Activated CD8-positive, alpha-beta memory T cell treated with anti-CD3 and anti-CD28 coated beads, Interleukin-2, amount 50 U/mL, for 4 hours (primary cell): ENCODE results near the gene XPNPEP1.
A peak's percentile ranks its signal among the peaks of the same experiment; 100 is the strongest.

Experiments used
- DNase-seq: peaks from one replicate; pipeline ENCODE4 v3.0.0-alpha.2; 2020

XPNPEP1 gene

DNA sequence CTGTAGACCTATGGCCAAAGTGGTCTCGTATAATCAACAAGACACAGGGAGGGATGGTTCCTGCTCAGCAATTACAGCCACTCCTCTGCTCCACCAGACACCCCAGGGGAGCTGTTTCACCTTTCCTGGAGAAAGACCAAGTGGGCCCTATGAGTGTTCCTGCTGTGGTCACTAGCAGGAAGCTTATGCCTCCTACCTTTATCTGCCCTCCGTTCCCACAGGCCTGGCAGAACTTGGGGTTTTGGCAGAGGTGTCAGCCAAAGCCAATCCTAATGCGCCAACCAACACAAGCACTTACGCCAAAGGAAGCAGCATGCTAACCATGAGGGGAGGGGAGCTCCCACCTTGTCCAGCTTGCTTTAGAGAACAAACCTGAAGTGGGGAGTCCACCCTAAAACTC, 31.2 kb downstream of the XPNPEP1 start:
- no peak for DNase-seq

DNA sequence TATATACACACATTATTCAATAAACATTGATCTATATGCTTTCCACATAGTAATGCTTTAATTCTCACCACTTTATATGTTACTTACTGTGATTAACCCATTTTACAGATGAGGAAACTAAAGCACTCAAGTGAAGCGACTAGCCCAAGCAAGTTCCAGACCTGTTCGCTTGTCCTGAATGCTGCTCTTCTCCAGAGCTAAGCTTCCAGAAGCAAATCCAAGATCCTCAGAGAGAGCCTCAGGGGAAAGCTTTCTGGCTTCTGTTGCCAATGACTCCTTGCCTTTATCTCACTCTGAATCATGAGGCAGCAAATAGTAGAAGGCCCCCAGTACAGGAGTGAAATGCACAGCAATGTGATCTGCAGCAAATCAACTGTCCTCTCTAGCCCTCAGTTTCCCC, 32.2 kb downstream of the XPNPEP1 start:
- no peak for DNase-seq

DNA sequence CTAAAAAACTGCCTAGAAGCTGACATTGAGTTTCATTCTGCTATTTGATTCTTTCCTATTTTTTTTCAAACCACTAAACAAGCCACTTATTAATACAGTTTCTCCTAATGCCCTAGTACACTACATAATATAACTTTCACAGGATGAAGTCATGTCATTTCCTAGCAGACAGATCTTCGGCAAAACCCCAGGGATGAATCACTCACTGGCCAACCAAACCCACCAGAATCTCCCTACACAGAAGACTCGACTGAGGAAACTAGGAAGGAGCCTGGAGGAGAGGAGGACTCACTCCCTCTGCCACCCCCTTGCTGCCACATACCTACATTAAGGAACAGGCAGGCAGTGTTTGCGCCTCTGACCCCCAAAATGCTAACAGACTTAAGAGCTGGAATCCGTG, 33.4 kb downstream of the XPNPEP1 start:
- DNase-seq: no peak

DNA sequence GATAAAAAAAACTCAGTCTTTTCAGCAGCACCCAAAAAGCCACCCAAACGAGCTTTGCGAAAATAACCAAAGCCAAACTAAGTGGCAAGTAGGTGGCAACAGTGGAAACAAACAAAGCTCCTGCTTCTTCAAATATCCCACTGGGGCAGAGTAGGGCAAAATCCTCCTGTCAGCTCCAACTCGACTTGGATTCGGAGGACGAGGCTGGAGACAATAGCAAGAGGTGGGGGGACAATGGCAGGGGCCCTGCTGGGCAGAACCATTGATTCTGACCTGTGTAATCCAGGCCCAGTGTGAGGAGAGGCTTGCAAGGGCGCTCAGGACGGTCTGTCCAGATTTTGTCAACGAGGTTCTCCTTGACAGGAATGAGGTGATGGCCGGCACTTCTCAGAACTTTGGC, 35.5 kb downstream of the XPNPEP1 start:
- DNase-seq: no peak

DNA sequence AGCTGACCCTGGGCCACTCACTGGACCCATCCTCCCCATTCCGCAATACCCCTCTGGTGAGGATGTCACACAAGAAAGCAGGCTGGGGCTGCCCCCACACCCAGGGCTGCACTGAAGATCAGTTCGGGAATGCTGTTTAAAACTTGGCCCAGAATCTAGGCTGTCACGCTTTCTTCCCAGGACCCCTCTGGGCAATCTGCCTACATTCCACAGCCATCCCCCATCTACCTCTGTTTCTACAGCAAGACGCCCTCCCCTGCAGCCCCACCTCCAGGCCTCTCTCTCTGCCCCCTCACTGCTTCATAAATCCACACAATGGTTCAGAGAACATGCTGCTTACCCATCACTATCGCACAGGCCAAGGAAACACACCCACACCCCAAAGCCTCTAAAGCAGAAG, 36.1 kb downstream of the XPNPEP1 start:
- DNase-seq: no peak

DNA sequence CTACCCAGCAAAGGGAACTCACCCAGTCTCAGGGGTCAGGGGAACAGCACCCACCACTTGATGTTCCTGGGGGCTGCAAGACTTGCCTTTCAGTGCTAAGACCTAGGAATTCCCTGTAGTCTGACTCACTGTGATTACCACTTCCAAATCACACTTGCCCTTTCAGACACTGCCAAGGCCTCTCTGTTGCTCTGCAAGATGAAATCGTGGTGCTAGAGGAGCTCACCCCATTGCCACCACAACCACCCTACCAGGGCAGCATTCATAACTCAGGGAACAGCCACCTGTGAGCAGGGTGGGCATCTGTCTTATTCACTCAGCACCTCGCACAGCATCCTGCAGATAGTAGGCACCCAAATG, 36.5 kb downstream of the XPNPEP1 start:
- no peak for DNase-seq

DNA sequence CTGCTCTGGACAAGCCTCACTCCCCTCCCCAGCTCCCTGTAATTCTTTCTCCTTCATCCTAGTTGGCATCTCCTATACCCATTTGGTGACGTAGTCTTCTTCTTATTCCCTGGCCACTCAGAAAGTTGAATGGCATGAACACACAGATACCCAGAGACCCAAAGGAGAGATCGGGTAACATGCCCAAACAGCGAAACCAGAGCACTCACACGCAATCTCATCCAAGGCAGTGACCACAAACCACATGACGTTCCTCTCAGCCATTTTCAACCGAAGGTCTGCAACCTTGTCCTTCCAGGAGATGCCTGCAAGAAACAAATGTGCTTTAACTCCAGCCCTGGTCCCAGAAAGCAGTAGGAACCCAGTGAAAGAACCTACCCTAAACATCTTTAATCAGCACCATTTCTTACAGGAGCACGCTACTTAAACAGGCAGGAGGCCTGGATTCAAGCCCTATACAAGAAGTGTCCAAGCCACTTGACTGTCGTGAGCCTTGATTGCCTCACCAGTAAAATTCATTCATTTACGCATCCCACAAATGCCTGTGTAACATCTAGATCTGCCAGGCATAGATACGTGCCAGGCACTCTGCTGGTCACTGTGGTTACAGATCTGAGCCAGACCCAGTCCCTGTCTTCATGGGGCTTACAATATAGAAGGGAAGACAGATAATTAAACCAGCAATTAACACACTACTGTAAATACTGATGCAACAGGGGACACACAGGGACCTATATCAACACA, 37.1 kb downstream of the XPNPEP1 start:
- no peak for DNase-seq

DNA sequence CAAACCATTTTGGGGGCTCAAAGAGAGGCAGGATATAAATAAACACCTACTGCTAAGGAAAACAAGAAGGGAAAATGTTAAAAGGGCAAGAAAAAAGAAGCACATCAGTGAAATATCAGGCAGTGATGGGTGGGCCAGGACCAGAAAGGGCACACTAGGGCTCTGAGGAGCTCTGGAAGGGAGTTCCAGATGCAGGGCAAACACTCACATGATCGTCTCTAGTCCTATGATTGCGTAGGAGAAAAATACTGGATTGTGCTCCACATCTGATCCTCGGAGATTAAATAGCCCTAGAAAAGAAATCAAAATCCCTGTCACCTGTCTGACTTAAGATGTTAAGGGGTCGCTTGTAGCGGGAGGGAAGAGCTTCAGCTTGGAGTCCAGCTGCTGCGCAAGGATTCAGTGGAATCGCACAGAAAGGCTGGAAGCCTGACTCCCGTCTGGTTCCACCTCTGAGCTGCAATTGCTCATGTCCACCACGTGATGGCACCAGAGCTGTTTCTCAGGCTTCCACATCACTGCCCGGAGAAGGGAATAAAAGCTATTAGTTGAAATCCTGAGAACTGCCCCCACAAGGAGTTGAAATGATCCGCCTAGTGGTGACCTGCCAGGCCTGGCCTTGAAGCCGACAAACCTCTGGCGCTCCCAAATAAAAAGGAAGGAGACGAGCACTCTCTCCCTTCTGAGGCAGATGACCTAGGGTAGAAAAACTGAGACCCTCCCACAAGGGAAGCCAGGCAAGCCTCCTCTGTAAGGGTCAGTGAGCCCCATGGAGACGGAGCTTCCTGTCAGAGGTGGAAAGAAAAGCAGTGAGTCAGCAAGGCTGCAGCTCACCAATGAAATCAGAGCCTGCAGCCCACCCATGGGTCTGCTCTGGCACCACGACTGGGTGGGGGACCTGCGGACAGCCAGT, 39.2 kb downstream of the XPNPEP1 start:
- DNase-seq: peak; percentile 61

DNA sequence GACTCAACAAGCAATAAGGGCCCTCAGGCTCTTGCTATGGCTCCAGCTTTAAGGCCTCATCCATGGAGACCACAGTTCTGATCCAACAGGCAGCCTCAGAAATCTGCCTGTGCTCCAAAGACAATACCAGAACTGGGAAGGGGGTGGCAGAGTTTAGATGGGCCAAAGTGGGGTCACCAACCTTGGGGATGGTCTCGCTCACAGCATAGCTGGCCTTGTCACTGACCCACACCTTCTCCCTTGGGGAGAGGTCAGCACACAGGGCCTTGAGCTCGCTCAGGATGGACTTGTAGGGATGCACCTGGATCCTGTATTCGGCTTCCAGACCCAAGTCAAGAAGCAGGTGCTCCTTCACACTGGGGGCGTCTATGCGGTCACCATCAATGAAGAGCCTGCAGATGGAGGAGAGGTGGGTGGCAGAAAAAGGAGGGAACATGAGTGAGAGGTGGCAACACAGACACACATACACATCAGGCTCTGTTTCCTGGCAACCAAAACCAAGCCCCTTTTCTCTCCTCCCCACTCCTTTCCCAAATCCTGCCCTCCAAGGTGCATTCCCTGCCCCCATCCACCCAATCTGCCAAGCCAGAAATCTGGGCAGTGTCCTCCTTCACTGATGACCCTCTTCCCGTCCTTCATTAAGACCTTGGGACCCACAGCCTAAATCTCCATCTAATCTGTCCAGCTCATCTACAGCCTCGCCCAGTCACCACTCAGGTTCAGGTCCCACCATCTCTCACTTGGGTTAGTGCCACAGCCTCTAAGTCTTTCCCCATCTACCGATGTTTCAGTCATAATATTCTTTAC, 40.9 kb downstream of the XPNPEP1 start:
- DNase-seq: no peak

DNA sequence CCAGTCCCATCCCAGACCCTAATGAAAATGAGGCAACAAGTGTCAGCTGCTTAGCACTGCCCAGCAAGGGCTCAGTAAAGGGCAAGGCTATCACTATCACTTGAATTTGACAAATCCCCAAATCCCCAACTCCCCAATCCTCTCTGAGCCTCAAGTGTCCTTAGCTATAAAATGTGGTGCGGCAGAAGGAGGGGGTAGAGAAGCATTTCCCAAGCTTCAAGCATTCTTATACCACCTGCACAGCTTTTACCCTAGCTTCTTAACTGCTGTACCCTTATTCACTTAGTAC, 41.6 kb downstream of the XPNPEP1 start:
- no peak for DNase-seq

DNA sequence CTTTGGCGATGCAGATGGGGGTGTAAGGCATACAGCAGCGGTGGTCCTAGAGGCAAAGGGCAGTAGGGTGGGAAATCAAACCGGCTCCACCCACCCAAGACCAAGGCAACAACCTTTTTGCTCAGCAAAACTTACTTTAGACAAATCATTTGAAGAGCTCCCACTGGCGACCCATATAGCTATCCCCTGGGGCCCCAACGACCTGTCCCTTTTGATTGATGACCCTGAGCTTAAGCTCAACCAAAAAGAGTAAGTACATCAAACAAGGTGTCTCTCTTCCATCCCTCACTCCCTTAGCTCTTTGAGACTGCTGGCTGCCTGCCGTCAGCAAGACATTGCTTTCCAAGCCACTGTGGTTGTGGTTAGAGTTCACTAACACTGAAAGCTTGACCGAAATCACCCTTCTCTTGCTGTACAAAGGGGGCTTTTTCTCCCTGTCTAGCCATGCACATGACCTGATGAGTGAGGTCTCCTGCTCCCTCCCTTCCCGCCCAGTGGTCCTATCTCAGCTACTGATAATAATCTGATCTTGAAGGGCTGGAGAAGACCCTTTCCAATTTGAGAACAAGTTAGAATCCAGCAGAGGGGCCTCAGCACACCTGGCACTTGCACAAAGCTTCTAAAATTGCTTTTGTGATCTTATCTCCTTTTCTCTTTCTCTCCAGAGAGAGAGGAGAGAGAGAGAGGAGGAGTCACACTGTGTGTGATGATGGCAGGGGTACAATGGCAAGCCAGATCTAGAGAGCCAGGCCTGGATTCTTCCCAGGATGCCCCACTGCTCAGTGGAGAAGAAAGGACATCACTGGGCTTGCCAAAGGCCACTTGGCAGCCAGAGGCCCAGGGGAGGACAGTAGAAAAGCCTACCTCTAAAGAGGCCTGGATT, 42.2 kb downstream of the XPNPEP1 start:
- DNase-seq: no peak

DNA sequence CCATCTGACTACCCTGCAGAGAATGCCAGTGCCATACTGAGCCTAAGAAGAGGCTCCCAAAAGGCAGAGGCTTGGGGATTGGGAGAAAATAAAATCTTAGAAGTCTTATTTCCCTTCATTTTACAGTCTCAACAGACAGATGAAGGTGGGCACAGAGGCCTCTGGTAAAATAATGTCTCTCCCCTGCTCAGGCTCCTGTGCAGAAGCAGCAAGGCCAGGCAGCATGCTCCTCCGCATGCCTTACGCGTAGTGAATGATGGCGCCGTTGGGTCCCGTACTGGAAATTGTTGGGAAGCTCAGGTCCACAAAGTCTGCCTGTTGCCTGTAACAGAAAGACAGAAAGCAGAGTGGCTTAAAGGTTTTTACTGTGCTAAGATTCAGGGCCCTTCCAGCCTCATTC, 45.8 kb downstream of the XPNPEP1 start:
- DNase-seq: no peak

DNA sequence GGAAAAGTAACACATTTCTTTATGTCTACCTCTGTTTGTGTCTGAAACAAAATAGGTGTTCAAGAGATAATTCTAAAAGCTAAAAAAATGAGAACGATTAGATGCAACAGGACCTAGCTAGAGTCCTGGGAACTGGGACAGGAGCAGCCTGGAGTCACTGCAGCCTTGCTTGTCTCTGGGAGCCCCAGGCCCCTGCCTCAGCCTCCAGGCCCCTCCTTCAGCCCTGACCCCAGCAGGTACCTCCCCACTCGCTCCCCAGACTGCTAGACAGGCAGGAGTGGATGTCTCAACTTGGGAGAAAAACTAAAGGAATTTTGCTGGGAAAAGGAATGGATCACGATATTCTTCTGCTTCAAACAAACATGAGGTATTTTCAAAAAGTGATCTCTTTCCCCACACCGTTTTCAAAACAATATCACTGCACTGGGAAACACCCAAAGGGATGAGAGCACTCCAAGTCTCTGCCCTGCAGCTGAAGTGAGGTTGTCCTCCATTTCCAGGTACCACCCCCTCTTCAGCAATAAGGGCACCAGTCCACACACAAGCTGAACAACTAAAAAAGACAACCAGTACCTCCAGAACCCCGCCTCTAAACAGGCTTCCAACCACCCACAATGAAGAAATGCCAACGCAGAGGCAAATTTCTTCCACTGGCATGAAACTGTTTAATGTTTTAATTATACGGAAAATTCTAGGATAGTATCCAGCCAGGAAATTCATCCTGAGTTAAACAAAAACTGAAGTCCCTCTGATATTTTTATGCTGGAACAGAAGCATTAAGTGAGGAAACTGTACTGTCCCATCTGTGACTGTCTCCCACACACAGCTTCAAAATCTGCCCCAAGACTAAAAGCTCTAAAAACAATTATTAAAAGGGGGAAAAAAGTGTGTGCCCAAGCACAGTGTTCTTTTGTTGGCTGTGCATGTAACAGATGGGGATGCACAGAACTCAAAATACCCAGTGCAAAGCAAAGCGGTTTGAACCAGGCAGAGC, 47.2 kb downstream of the XPNPEP1 start:
- DNase-seq: no peak

DNA sequence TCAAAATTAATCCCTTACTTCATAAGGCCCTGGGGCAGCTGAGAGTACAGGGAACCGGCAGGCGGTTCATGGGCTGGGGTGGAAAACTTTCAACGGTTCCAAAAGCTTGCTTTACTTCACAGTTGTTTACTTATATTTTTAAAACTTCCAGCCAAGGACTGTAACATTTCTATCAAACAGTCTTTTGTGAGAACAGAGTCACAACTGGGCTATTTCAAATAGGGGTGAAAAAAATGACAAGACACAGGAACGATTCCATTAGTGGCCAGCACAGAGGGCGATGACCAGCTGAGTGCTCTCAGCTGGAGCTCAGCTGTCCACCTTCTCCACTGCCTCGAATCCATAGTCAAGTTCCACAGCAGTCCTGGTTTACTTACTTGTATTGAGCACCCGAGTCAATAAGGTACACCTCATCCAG, 48.2 kb downstream of the XPNPEP1 start:
- no peak for DNase-seq

DNA sequence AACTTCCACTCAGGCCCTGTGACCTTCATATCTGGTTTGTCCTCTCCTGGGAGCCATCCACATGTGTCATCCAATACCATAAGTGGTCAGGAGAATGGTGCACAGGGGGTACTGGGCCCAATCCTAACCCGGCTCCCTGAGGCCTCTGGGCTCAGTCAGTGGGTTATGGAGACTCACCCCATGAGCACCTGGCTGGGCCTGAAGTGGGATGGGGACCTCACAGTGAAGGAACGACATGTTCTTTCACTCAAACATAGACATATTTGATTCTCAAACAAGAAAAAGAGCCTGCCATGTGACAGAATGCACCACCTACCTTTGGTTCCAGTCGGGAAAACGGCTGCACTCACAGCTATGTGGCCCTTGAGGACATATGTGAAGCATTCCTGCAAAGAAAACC, 51.8 kb downstream of the XPNPEP1 start:
- DNase-seq: no peak

DNA sequence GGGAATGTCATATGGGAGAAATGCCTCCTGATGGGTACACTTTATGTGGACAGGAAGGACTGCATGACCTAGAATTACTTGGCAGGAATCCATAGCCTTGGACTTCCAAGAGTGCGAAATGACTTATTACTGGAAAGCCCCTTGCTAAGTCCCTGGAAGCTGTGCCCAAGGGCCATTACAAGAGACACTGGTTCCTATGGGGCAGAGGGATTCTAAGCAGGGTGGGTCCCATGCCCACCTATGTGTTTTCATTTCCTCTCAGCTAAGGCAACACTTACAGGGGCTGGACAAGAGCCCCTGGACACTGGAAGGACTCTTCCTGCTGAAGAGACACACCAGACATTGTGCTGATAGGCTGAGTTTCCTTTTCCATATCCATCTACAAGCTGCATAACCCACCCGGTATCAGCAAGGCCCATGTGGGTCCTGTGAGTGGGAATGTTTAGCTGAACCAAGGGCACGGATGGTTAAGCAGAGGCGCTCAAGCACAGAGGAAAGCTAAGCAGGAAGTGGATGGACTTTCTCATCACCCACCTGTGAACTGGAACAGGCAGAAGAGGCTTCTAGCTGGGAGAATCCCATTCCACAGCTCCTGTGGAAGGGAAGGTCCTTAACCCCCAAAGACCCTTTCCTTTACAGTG, 56.2 kb downstream of the XPNPEP1 start:
- no peak for DNase-seq

DNA sequence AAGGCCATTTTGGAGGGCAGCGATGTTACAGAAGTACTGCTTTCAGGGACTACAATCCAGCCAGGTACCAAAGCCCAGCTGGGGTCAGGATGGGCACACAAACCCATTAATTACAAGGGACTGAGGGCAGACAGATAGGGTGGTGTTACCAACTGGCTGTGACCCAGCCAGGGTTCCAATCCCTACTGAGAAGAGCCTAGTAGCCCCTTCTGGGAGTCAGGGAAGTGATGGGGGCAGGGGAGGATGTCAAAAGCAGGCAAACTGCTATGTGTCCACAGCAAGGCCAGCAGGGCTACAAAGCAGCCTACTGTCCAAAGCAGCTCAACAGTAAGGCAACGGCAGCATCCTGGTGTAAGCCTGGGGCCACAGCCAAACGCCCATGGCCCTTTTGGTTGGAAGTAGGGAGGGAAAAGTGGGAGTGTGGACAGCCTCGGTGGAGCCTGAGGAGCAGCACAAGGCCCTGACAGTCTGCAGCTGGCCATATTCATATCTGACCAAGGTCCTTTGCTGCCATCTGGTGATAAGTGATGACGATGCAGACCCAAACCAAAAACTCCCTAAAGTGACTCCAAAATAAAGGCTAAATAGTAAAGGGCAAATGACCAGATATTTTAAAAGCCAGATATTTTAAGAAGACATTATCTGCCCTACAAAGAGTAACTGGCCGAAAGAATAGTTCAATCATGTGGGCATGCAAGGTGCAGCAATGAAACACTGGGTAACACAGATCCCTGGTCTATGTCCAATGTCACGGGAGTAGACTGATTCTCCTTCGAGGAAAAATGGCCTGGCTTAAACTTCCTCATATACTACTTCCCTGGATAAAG, 56.9 kb downstream of the XPNPEP1 start:
- DNase-seq: no peak

DNA sequence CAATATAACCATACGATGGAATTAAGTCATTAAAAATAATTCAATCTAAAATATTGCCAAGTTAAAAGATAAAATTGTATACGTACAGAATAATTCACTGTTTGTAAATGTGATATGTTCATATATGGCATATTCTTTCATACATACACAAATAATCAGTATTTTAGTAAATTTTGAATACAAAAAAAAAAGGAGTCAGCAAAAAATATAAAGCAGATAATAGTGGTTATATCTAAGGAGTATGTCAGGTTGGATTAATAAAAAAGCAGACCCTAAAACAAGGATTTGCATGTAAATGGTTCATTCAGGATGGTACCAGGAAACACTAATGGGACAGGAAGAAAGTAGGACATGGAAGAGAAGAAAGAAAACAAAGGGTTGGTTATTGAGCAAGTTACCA, 59.5 kb downstream of the XPNPEP1 start:
- no peak for DNase-seq

DNA sequence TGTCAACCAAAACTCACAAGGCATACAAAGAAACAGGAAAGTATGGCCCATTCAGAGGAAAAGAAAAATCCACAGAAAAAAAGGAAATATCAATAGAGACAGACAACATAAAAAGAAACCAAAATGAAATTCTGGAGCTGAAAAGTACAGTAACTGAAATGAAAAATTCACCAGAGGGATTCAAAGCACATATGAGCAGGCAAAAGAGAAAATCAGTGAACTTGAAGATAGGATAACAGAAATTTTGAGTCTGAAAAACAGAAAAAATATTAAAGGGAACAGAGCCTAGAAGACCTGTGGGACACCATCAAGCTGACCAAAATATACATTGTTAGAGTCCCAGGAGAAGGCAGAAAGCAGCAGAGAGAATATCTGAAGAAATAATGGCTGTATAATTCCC, 60.6 kb downstream of the XPNPEP1 start:
- DNase-seq: no peak

DNA sequence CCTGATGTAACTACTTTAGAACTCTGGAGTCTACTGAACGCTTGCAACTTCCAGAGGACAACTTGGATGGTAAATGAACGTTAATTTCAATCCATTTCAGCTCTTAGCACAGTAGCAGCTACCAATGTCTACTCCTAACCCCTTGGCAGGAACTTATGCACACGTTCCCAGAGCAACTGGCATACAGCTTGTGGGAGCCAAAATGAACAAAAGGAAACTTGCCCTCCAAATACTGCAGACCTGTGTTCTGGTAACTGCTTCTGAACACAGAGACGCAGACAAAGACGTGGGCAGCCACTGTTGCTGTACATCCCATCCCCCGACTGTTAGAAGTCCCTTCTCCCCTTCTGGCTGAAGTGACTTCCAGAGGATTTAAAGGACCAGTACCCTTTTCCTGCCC, 61.3 kb downstream of the XPNPEP1 start:
- no peak for DNase-seq
